GM04504 (cell line): Measurements from ENCODE around the gene LPIN1.
"Not testable (repeated sequence)": the region's sequence is repeated elsewhere in the genome, so short reads cannot be mapped to it uniquely, and the experiment has no call there.

Experiments used
- DNase-seq: peaks from one replicate; pipeline ENCODE4 v3.0.0-alpha.2; 2012; ENCODE audit warnings: low read depth

Gene LPIN1

GRCh38 chr2:11715987-11716652 lies 30.3 kb upstream of the LPIN1 start:
- no peak for DNase-seq

GRCh38 chr2:11716689-11717321 lies 29.6 kb upstream of the LPIN1 start:
- DNase-seq: peak; percentile 4

- no peak for DNase-seq
Measured at GRCh38 chr2:11717623-11718022, 28.8 kb upstream of the LPIN1 start.

GRCh38 chr2:11718606-11719005 lies 27.8 kb upstream of the LPIN1 start:
- no peak for DNase-seq

DNA sequence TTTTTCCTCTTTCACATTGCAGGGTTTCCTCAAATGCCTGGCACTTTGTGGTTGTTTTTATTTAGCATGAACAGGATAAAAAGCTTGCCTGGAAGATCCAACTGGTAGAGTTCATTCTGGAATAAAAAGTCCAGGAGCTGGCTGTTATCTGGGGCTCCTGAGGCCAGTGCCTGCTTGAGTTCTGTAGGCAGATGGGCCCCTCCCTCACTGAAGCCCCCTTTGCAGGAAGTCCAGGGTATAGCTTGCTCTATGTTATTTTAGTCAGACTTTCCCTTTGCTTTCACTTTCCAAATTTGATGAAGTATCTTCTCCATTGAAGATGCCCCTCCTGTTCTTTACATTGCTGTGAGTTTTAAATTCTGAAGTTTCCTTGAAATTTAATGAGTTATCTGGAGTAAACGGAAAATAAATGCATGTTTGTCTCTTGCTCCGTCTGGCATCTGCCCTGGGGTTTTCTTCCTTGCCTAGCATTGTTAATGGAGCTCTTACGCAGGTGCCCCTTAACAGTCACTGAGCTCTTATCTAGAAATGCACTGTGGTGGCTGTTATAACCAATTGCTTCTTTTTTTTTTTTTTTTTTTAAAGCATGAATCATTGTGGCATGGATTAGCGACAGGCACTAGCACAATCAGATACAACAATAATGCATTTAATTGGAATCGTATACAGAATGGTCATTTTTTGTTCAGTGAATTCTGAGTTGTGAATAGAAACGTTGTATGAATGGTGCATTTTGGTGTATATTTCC lies 27.0 kb upstream of the LPIN1 start:
- DNase-seq: no peak

- no peak for DNase-seq
Measured at GRCh38 chr2:11720752-11721151, 25.7 kb upstream of the LPIN1 start.

GRCh38 chr2:11722292-11723060 lies 24.0 kb upstream of the LPIN1 start:
- no peak for DNase-seq

- DNase-seq: no peak
Measured at GRCh38 chr2:11723061-11723371, 23.4 kb upstream of the LPIN1 start.

GRCh38 chr2:11724151-11724550 lies 22.3 kb upstream of the LPIN1 start:
- no peak for DNase-seq

GRCh38 chr2:11726384-11726783 lies 20.0 kb upstream of the LPIN1 start:
- no peak for DNase-seq

- no peak for DNase-seq
Measured at GRCh38 chr2:11729362-11730212, 16.8 kb upstream of the LPIN1 start.

DNA sequence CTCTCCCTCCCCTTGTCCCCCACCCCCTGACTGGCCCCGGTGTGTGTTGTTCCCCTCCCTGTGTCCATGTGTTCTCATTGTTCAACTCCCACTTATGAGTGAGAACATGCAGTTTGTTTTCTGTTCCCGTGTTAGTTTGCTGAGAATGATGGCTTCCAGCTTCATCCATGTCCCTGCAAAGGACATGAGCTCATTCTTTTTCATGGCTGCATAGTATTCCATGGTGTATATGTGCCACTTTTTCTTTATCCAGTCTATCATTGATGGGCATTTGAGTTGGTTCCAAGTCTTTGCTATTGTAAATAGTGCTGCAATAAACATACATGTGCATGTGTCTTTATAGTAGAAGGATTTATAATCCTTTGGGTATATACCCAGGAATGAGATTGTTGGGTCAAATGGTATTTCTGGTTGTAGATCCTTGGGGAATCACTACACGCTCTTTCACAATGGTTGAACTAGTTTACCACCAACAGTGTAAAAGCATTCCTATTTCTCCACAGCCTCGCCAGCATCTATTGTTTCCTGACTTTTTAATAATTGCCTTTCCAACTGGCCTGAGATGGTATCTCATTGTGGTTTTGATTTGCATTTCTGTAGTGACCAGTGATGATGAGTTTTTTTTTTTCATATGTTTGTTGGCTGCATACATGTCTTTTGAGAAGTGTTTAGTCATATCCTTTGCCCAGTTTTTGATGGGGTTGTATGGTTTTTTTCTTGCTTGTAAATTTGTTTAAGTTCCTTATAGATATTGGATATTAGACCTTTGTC lies 15.0 kb upstream of the LPIN1 start:
- DNase-seq: not testable (repeated sequence)

GRCh38 chr2:11732587-11732986 lies 13.8 kb upstream of the LPIN1 start:
- no peak for DNase-seq

GRCh38 chr2:11737852-11738251 lies 8.6 kb upstream of the LPIN1 start:
- DNase-seq: not testable (repeated sequence)

GRCh38 chr2:11738589-11739436 lies 7.6 kb upstream of the LPIN1 start:
- DNase-seq: peak; percentile 86

DNA sequence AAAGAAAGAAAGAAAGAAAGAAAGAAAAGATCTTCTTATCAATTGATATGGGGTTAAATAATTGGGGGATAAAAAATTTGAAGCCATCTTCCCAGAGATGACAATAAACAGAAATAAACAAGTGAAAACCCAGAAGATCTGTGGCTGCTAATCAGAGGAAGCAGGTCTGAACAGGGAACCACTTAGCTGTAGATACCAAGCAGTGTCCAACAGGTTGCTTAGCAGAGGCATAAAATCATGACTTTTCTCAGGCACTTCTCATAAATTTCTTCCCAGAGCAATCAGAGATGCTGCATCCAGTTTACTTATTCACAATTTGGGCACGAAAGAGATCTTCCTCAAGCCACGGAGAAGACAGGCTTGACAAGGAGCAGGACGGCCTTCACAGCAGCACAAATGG lies 5.7 kb upstream of the LPIN1 start:
- no peak for DNase-seq

- DNase-seq: no peak
Measured at GRCh38 chr2:11742317-11742701, 4.1 kb upstream of the LPIN1 start.

DNA sequence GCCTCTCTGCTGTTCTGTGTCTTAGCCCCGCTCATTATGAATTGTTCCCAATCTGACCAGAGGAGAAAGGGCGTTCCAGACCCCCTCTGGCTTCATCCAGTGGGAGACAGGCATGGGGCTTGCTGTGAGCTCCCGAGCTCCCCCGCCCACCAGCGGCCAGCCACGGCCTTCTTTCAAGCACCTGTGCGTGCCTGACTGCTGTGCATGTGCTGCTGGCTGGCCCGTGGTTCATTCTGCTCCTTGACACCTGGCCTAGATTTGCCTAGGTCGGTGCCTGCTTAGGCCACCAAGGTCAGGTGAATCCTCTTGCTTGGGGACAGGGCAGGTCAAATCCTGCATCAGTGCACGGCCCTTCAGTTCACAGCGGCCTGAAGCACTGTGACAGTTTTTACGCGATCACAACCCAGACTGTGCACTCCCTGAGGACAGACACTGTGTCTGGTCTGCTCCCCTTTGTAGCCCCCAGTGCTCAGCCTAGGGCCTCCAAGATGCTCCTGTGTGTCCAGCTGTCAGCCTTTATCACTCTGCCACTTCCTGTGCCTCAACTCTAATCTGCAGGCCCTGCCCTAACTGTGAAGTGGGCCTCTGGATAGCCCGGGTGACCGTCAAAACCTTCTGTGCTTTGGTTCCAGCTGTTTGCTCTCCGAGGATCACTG lies 3.6 kb upstream of the LPIN1 start:
- DNase-seq: no peak

DNA sequence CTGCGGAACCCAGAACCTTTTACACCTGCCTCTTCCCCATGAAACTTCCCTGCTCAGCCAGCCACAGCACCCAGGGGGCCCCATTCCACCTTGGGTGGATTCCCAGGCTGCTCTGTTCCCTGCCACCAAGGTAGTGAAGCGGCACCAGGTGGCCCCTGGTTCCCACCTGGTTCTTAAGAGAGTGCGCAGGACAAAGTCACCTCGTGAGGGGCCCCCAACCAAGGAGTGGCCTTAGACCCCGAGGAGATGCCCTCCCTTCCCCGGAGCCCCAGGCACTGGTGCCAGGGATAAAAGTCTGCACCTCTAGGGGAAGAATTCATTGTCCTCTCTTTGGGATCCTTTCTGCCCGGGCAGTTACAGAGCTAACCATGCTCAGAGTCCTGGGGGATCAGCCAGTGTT lies 3.1 kb upstream of the LPIN1 start:
- DNase-seq: no peak
